ENCODE data around the gene GNE.
"Not testable (repeated sequence)": the region's sequence is repeated elsewhere in the genome, so short reads cannot be mapped to it uniquely, and the experiment has no call there.

DNA sequence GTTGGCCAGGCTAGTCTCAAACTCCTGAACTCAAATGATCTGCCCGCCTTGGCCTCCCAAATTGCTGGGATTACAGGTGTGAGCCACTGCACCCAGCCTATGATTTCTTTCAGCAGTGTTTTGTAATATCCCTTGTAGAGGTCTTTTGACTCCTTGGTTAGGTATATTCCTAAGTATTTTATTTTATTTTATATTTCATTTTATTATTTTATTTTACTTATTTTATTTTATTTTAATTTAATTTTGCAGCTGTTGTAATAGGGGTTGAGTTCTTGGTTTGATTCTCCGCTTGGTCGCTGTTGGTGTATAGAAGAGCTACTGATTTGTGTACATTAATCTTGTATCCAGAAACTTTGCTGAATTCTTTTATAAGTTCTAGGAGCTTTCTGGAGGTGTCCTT, 18.6 kb downstream of the GNE start:
- TF ChIP-seq, protein P1, sequence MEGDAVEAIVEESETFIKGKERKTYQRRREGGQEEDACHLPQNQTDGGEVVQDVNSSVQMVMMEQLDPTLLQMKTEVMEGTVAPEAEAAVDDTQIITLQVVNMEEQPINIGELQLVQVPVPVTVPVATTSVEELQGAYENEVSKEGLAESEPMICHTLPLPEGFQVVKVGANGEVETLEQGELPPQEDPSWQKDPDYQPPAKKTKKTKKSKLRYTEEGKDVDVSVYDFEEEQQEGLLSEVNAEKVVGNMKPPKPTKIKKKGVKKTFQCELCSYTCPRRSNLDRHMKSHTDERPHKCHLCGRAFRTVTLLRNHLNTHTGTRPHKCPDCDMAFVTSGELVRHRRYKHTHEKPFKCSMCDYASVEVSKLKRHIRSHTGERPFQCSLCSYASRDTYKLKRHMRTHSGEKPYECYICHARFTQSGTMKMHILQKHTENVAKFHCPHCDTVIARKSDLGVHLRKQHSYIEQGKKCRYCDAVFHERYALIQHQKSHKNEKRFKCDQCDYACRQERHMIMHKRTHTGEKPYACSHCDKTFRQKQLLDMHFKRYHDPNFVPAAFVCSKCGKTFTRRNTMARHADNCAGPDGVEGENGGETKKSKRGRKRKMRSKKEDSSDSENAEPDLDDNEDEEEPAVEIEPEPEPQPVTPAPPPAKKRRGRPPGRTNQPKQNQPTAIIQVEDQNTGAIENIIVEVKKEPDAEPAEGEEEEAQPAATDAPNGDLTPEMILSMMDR (IDR thresholded peaks at IDR 0.05; ENCODE audit: low read length) = not testable (repeated sequence)
- TF ChIP-seq EZH2 (IDR thresholded peaks at IDR 0.05; ENCODE audit: borderline replicate concordance, low read length) = not testable (repeated sequence)

All from OCI-LY1 (cell line).